Lung (tissue), 16 donors: Measurements from ENCODE around the gene EDEM3. TPM values are rescaled to one million over a fixed set of nuclear protein-coding genes. Genes with fewer than 3 reads are reported as not detected.
A peak's percentile ranks its signal among the peaks of the same experiment; 100 is the strongest.

Source experiments
- ATAC-seq: fragments of 200-7000 bp; cut with Tn5 transposase; one replicate; pipeline ENCODE4 v1.9.1; 2020; ENCODE audit warnings: moderate number of reproducible peaks; ENCODE audit not compliant: insufficient read depth, low FRiP score
- DNase-seq, 3 donors: peaks; one replicate each; pipeline ENCODE4 v3.0.0-alpha.2; 2013 to 2017
- H3K27ac ChIP-seq, 2 donors: one replicate each; pipeline ENCODE4 v1.5.1; 2013; ENCODE audit warnings: mild to moderate bottlenecking in 2 of 2, moderate library complexity in 2 of 2, control low read depth in 1 of 2, inconsistent platforms in 1 of 2, low read depth in 1 of 2, low read length in 1 of 2
- H3K27me3 ChIP-seq, 3 donors: one replicate each; pipeline ENCODE4 v1.5.1; 2013; ENCODE audit warnings: low read length in 2 of 3; ENCODE audit not compliant: control insufficient read depth in 3 of 3, insufficient read depth in 3 of 3
- H3K36me3 ChIP-seq, 4 donors: one replicate each; pipeline ENCODE4 v1.5.1; 2013; ENCODE audit warnings: low read length in 4 of 4, mild to moderate bottlenecking in 1 of 4, moderate library complexity in 1 of 4; ENCODE audit not compliant: control insufficient read depth in 4 of 4, insufficient read depth in 4 of 4
- H3K4me1 ChIP-seq, 5 donors: one replicate each; pipeline ENCODE4 v1.5.1; 2013; ENCODE audit warnings: low read length in 5 of 5, mild to moderate bottlenecking in 2 of 5, moderate library complexity in 1 of 5; ENCODE audit not compliant: control insufficient read depth in 5 of 5, insufficient read depth in 5 of 5
- H3K4me3 ChIP-seq: one replicate; pipeline ENCODE4 v1.5.1; 2013; ENCODE audit warnings: mild to moderate bottlenecking, control low read depth, moderate library complexity
- H3K9ac ChIP-seq, 2 donors: one replicate each; pipeline ENCODE4 v1.5.1; 2013; ENCODE audit warnings: low read length in 2 of 2, control low read depth in 1 of 2; ENCODE audit not compliant: insufficient read depth in 1 of 2
- H3K9me3 ChIP-seq, 4 donors: one replicate each; pipeline ENCODE4 v1.5.1; 2013; ENCODE audit warnings: low read length in 3 of 4, mild to moderate bottlenecking in 1 of 4, moderate library complexity in 1 of 4; ENCODE audit not compliant: control insufficient read depth in 4 of 4, insufficient read depth in 3 of 4
- CTCF ChIP-seq: IDR thresholded peaks from 2 replicates; pipeline ENCODE4 v1.5.1; 2012; ENCODE audit warnings: mild to moderate bottlenecking; ENCODE audit errors: control extremely low read depth, extremely low read depth
- WGBS, 2 donors: extraction: QIAGEN DNeasy Blood & Tissue Kit; methylation state at CpG; one replicate each; pipeline ENCODE4 v1.1.7; 2013; 5-methylcytosine and 5-hydroxymethylcytosine counted together
- long read RNA-seq, 5 donors: transcript quantifications; one replicate each; lab custom pipeline, GENCODE V29; 2026
- polyA plus RNA-seq, 2 donors: library from polyadenylated mRNA; stranded (reverse); fragments of 200-250 nt; gene quantifications; one replicate each; pipeline ENCODE4 v1.2.1, GENCODE V29; 2013
- total RNA-seq, 2 donors: library from RNA; depleted of rRNA in 1 of 2; stranded (reverse); fragments of >200 nt in 1 of 2; gene quantifications; one replicate each; pipeline ENCODE4 v1.2.1, GENCODE V29; 2014 to 2021
- donor health status: control.
- donor health status: control.
- donor health status: Bipolar disorder and iron deficiency.
- donor health status: healthy.
- donor health status: DM: yes; HTN: yes; CAD: no.

EDEM3 gene
- total RNA-seq: 10 to 100 TPM; 28.8 to 54.9 TPM
- polyA plus RNA-seq: 10 to 100 TPM; 12.2 to 13.3 TPM
- long read RNA-seq, donor 1, full-length matches to known transcripts: 2 of 2 reads
- long read RNA-seq, donor 1, partial matches to known transcripts: 0 of 2 reads
- long read RNA-seq, donor 1, other reads (novel, unspliced or antisense): 0 of 2 reads
- long read RNA-seq, donor 2: 0 reads
- long read RNA-seq, donor 3, full-length matches to known transcripts: 2 of 2 reads
- long read RNA-seq, donor 3, partial matches to known transcripts: 0 of 2 reads
- long read RNA-seq, donor 3, other reads (novel, unspliced or antisense): 0 of 2 reads
- long read RNA-seq, donor 4: 0 reads
- long read RNA-seq, donor 5, full-length matches to known transcripts: 2 of 2 reads
- long read RNA-seq, donor 5, partial matches to known transcripts: 0 of 2 reads
- long read RNA-seq, donor 5, other reads (novel, unspliced or antisense): 0 of 2 reads

DNA sequence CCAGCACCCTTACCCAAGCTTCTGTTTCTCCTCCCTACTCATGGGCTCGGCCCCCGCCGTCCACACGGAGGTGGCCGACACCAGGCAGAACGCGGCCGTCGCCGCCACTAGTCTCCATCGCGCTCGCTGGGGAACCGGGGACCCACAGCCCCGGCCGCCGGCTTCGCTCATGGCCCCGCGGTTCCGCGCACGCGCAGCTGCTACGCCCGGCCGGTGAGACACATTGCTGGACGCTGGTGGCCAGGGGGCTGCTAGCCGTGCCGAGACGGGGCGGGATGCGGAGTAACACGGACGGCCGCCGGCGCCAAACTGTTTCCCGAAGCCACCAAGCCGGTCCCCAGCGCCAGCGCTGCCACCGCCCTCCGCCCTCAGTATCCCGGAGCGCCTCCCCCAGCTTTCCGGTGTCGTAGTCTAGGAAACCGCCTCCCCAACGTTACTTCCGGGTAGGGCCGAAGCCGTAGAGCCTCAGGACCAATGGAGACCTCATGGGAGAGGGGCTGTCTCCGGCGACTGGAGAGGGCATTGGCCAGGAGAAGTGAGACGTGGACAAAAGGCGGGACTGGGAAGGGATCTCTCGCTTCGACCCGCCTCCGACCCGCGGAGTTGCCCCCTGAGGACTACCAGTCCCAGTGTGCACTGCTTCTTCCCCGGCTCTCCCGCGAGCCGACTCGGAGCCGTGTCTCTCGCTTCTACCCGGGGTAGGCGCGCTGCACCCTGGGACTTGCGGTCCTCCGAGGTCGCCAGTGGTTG is at the start of gene EDEM3:
EDEM3 (minus strand) TSS at position 383 of the 750 bp plus-strand sequence; CDS start at position 171, 212 bp downstream.
- peak; percentile 99 to 100 (median 99) for DNase-seq
- no peaks in the 10 kb centered on the region for H3K27me3 ChIP-seq
- peak within 1 kb of the TSS; percentile 88 to 96 for H3K27ac ChIP-seq
- ATAC-seq: peak; percentile 96
- peaks cover 0 to 16% (median 2%) of the 10 kb centered on the region in 5 donors for H3K4me1 ChIP-seq
- H3K9me3 ChIP-seq: no peaks in the 10 kb centered on the region
- no peaks in the 10 kb centered on the region for H3K36me3 ChIP-seq
- WGBS, 2 donors: 0% methylated on average over 74 to 76 of the region's 76 CpGs
- peak within 1 kb of the TSS; percentile 52 to 80 for H3K9ac ChIP-seq
- peak within 1 kb of the TSS; percentile 94 for H3K4me3 ChIP-seq
- TF ChIP-seq CTCF: no peak

GRCh38 chr1:184804220-184804619 is 49.6 kb upstream of the EDEM3 start:
- peaks cover 0 to 2% (median 0%) of the 10 kb centered on the region in 3 donors for H3K27me3 ChIP-seq
- peaks cover 0 to 32% (median 2%) of the 10 kb centered on the region in 4 donors for H3K36me3 ChIP-seq
- no peak overlapping the region for H3K4me3 ChIP-seq
- TF ChIP-seq CTCF: no peak
- DNase-seq (no peak), ATAC-seq (no peak)
- WGBS, 2 donors: 92 to 94% methylated on average over 3 of the region's 3 CpGs
- no peaks in the 10 kb centered on the region for H3K9me3 ChIP-seq
- no peak overlapping the region for H3K9ac ChIP-seq
- no peak overlapping the region for H3K27ac ChIP-seq
- H3K4me1 ChIP-seq: no peaks in the 10 kb centered on the region

DNA sequence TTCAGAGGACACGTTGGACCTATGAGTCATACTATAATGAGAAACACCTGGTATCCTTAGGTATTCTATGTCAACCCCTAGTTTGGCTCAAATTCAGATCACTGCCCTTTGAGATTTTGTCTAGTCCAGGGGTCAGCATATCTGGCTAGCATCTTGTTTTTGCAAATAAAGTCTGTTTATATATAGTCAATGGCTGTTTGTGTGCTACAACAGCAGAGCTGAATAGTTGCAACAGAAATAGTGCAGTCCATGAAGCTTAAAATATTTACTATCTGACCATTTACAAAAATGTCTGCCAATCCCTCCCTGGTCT is 48.5 kb upstream of the EDEM3 start:
- ATAC-seq (no peak), DNase-seq (no peak)
- no peak for TF ChIP-seq CTCF
- Histone ChIP-seq H3K4me3 (no peak overlapping the region), H3K9me3 (no peaks in the 10 kb centered on the region), H3K4me1 (no peaks in the 10 kb centered on the region), H3K27ac (no peak overlapping the region), H3K27me3 (peaks cover 0 to 2% (median 0%) of the 10 kb centered on the region in 3 donors), H3K9ac (no peak overlapping the region), H3K36me3 (peaks cover 0 to 26% (median 2%) of the 10 kb centered on the region in 4 donors)
- 48 to 85% methylated on average over 1 of the region's 1 CpG for WGBS, 2 donors
